ENCODE data around the gene VWCE. TPM values are rescaled to one million over a fixed set of nuclear protein-coding genes. Genes with fewer than 3 reads are reported as not detected.
"Not testable (repeated sequence)": the region's sequence is repeated elsewhere in the genome, so short reads cannot be mapped to it uniquely, and the experiment has no call there.

VWCE gene
- total RNA-seq, 1 experiment from 2014 or later = 8.0 TPM

DNA sequence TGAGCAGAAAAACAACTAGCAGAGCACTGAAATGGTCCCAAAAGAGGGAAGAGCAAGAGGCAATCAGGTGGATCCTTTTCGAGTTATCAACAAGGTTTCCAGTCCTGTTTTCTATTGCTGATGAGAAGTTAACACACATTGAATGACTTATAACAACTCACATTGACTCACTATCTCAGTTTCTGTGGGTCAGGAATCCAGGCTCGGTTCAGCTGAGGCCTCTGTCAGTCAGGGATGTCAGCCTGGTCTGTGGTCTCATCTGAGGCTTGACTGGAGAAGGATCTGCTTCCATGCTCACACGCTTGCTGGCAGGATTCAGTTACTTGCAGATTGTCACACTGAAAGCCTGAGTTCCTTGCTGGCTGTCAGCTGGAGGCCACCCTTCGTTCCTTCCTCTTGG, 58.0 kb downstream of the VWCE start:
- DNase-seq (ENCODE audit: low spot score); intact Hi-C loops (cut with micrococcal nuclease; ENCODE audit: unreplicated experiment); H3K9me3 ChIP-seq (ENCODE audit: low read depth, low read length, poor library complexity, severe bottlenecking); H3K36me3 ChIP-seq (ENCODE audit: insufficient read depth, low read length, poor library complexity, severe bottlenecking); H3K4me3 ChIP-seq (ENCODE audit: low read depth, low read length, poor library complexity, severe bottlenecking); CTCF ChIA-PET; H3K27me3 ChIP-seq (replicated peaks; ENCODE audit: insufficient read depth, low read depth, low read length, poor library complexity); H3K27ac ChIP-seq (ENCODE audit: low read depth, low read length, poor library complexity, severe bottlenecking); POLR2A ChIA-PET (ENCODE audit: low non-redundant PET); BruUV-seq (replicated peaks); H3K4me1 ChIP-seq (ENCODE audit: insufficient read depth, low read length, poor library complexity, severe bottlenecking): not testable (repeated sequence)

DNA sequence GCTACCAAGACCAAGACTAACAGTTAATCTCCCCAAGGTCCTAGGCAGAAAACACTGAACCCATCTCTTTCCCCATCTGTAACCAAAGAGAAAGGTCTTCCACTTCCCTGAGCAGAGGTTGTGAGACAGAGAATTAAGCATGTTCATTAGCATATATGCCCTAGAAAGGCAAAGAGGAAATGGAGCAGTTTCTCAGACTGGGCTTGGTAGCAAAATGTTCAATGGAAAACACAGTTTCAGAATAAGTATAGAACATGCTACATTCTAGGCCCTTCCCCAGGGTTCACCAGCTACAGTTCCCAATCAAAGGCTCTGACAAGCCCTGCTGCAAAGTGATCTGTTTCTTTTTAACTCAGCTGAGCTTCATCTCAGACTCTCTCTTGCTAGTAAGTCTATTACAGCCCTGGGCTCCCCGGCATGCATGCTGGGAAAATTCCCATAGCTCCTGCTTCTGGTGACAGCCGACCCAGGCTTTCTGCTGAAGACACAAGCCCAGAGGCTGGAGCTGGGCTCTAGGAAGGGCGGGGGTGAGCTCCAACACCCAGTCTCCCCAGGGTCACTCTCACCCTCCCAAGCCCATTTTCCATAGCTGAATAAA, 62.5 kb downstream of the VWCE start:
- CTCF ChIA-PET = not testable (repeated sequence)

DNA sequence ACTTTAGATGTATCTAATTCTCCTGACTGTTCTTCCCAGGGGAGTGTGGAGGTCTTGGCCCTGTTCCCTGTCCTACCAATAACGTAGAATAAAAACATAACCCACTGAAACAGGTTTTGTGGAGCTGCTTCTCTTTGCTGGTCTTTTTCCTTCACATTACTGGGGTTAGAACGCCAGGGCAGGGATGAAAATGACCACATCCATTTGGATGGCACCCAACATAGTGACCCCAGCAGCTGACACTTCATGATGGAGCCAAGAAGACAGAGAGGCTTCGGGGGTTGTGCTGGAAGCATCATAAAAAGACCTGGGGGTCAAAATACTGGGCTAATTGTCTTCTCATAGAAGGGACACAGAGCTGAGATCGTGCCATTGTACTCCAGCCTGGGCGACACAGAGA, 63.5 kb downstream of the VWCE start:
- BruUV-seq (replicated peaks); CTCF ChIA-PET; H3K27me3 ChIP-seq (replicated peaks; ENCODE audit: insufficient read depth, low read depth, low read length, poor library complexity); H3K36me3 ChIP-seq (ENCODE audit: insufficient read depth, low read length, poor library complexity, severe bottlenecking); H3K9me3 ChIP-seq (ENCODE audit: low read depth, low read length, poor library complexity, severe bottlenecking); DNase-seq (ENCODE audit: low spot score); POLR2A ChIA-PET (ENCODE audit: low non-redundant PET); H3K4me3 ChIP-seq (ENCODE audit: low read depth, low read length, poor library complexity, severe bottlenecking); intact Hi-C loops (cut with micrococcal nuclease; ENCODE audit: unreplicated experiment); H3K4me1 ChIP-seq (ENCODE audit: insufficient read depth, low read length, poor library complexity, severe bottlenecking); H3K27ac ChIP-seq (ENCODE audit: low read depth, low read length, poor library complexity, severe bottlenecking): not testable (repeated sequence)

More for the DNA sequence above, 62.5 kb downstream of the VWCE start:
- BruUV-seq (replicated peaks); intact Hi-C loops (cut with micrococcal nuclease; ENCODE audit: unreplicated experiment); H3K27me3 ChIP-seq (replicated peaks; ENCODE audit: insufficient read depth, low read depth, low read length, poor library complexity); H3K4me1 ChIP-seq (ENCODE audit: insufficient read depth, low read length, poor library complexity, severe bottlenecking); DNase-seq (ENCODE audit: low spot score); H3K9me3 ChIP-seq (ENCODE audit: low read depth, low read length, poor library complexity, severe bottlenecking); H3K36me3 ChIP-seq (ENCODE audit: insufficient read depth, low read length, poor library complexity, severe bottlenecking); POLR2A ChIA-PET (ENCODE audit: low non-redundant PET); H3K4me3 ChIP-seq (ENCODE audit: low read depth, low read length, poor library complexity, severe bottlenecking); H3K27ac ChIP-seq (ENCODE audit: low read depth, low read length, poor library complexity, severe bottlenecking): not testable (repeated sequence)

DNA sequence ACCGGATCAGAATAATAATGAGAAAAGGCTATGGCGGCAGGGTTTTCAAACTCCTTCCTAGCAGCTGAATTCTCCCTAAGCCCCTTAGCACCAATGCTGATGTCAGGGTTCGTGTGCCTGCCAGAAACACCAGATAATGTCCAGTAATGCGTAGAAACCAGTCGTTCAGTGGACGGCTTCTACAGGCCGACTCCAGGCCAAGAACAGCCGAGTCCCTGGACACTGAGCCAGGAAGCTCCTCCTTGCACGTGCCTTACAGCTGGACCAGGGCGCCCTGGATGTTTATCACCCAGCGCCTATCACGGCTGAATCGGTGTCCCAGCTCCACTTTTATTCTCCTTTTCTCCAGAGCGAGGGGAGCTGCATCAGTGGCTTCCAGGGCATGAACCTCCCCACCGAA, 64.1 kb downstream of the VWCE start:
- H3K4me1 ChIP-seq (ENCODE audit: insufficient read depth, low read length, poor library complexity, severe bottlenecking); H3K9me3 ChIP-seq (ENCODE audit: low read depth, low read length, poor library complexity, severe bottlenecking); POLR2A ChIA-PET (ENCODE audit: low non-redundant PET); H3K27ac ChIP-seq (ENCODE audit: low read depth, low read length, poor library complexity, severe bottlenecking); CTCF ChIA-PET; H3K4me3 ChIP-seq (ENCODE audit: low read depth, low read length, poor library complexity, severe bottlenecking); H3K27me3 ChIP-seq (replicated peaks; ENCODE audit: insufficient read depth, low read depth, low read length, poor library complexity); intact Hi-C loops (cut with micrococcal nuclease; ENCODE audit: unreplicated experiment); DNase-seq (ENCODE audit: low spot score); BruUV-seq (replicated peaks); H3K36me3 ChIP-seq (ENCODE audit: insufficient read depth, low read length, poor library complexity, severe bottlenecking): not testable (repeated sequence)

DNA sequence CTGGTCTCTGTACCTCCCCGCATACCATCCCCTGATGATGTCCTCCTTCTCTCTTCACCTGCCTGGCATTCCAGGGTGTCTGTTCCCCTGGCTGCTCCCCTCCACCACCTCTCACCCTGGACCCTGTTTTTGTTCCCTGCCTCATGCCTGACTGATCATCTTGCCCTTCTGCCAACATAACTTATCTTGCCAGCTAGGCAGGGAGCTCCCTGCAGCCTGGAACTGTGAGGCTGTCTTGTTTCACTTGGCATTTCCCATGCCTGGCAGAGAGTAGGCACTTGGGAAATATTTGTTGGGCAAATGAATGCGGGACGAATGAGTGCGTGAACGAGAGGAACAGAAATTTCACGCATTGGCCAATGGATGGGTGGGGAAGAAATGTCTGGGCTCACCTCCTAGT, 65.7 kb downstream of the VWCE start:
- H3K27ac ChIP-seq (ENCODE audit: low read depth, low read length, poor library complexity, severe bottlenecking); H3K4me1 ChIP-seq (ENCODE audit: insufficient read depth, low read length, poor library complexity, severe bottlenecking); intact Hi-C loops (cut with micrococcal nuclease; ENCODE audit: unreplicated experiment); H3K36me3 ChIP-seq (ENCODE audit: insufficient read depth, low read length, poor library complexity, severe bottlenecking); DNase-seq (ENCODE audit: low spot score); H3K4me3 ChIP-seq (ENCODE audit: low read depth, low read length, poor library complexity, severe bottlenecking); CTCF ChIA-PET; POLR2A ChIA-PET (ENCODE audit: low non-redundant PET); BruUV-seq (replicated peaks); H3K9me3 ChIP-seq (ENCODE audit: low read depth, low read length, poor library complexity, severe bottlenecking); H3K27me3 ChIP-seq (replicated peaks; ENCODE audit: insufficient read depth, low read depth, low read length, poor library complexity): not testable (repeated sequence)

DNA sequence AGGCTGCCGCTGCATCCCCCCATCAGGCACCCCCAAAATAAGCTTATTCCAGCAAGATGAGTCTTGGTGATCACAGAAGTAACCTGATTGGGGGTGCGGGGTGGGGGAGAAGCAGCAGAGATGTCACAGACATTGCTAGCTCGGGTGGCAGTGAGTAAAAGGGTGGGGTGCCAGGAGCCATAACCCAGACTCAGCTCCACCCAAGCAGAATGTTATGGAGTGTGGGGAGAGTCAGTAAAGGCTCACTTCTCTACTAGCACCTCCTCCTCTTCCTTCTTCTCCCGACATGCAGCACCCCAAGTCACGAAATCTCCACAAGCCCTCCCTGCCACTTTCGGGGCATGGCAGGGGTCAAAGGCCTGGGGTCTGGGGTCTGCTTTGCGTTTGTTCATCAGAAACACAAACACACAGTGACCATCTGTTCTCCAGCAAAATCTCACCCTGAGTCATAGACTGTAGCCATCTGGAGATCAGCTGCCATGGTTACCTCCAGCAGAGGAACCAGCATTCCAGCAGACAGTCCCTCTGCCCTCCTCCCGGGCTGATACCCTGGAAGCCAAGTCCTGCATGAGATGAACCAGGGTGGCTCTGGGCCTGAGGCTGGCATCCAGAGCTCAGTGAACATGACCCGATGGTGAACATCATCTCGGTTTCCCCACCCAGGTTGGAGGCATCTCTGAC, 68.5 kb downstream of the VWCE start:
- CTCF ChIA-PET; H3K36me3 ChIP-seq (ENCODE audit: insufficient read depth, low read length, poor library complexity, severe bottlenecking); H3K27me3 ChIP-seq (replicated peaks; ENCODE audit: insufficient read depth, low read depth, low read length, poor library complexity); H3K9me3 ChIP-seq (ENCODE audit: low read depth, low read length, poor library complexity, severe bottlenecking); H3K4me1 ChIP-seq (ENCODE audit: insufficient read depth, low read length, poor library complexity, severe bottlenecking); H3K4me3 ChIP-seq (ENCODE audit: low read depth, low read length, poor library complexity, severe bottlenecking); DNase-seq (ENCODE audit: low spot score); intact Hi-C loops (cut with micrococcal nuclease; ENCODE audit: unreplicated experiment); POLR2A ChIA-PET (ENCODE audit: low non-redundant PET); BruUV-seq (replicated peaks); H3K27ac ChIP-seq (ENCODE audit: low read depth, low read length, poor library complexity, severe bottlenecking): not testable (repeated sequence)

DNA sequence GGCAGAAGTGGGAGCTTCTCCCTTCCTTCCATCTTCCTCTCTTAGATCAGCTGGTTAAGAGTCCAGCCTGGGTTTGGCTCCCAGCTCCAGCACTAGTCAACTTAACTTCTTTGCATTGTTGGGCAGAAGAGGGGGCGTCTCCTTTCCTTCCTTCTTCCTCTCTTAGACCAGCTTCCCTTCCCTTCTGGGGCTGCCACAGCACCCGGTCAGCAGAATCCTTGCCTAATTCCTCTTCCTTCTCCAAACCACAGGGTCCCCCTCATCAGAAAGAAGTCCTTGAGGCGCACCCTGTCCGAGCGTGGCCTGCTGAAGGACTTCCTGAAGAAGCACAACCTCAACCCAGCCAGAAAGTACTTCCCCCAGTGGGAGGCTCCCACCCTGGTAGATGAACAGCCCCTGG, 72.4 kb downstream of the VWCE start:
- DNase-seq (ENCODE audit: low spot score); POLR2A ChIA-PET (ENCODE audit: low non-redundant PET); H3K4me3 ChIP-seq (ENCODE audit: low read depth, low read length, poor library complexity, severe bottlenecking); BruUV-seq (replicated peaks); intact Hi-C loops (cut with micrococcal nuclease; ENCODE audit: unreplicated experiment); H3K27me3 ChIP-seq (replicated peaks; ENCODE audit: insufficient read depth, low read depth, low read length, poor library complexity); H3K4me1 ChIP-seq (ENCODE audit: insufficient read depth, low read length, poor library complexity, severe bottlenecking); CTCF ChIA-PET; H3K9me3 ChIP-seq (ENCODE audit: low read depth, low read length, poor library complexity, severe bottlenecking); H3K27ac ChIP-seq (ENCODE audit: low read depth, low read length, poor library complexity, severe bottlenecking); H3K36me3 ChIP-seq (ENCODE audit: insufficient read depth, low read length, poor library complexity, severe bottlenecking): not testable (repeated sequence)

DNA sequence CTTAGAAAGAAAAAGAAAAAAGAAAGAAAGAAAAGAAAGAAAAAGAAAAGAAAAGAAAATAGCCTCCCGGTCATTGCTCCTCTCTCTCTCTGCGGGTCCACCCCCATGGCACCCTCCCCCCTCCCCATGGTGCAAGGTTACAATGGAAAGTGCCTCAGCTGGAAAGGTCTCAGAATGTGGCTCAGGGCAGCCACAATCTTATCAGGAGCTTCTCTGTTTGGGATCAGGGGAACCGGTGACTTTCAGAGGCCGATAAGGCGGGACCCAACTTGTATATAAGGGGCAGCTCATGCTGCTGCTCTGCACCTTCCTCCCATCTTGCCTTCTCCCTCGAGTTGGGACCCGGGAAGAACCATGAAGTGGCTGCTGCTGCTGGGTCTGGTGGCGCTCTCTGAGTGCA, 73.1 kb downstream of the VWCE start, which contains the start of gene PGA4:
Gene PGA4, plus strand, starts transcription at position 301 of the 400 bp plus-strand sequence. Its CDS starts 54 bp downstream, at position 355.
- H3K4me1 ChIP-seq (ENCODE audit: insufficient read depth, low read length, poor library complexity, severe bottlenecking); H3K9me3 ChIP-seq (ENCODE audit: low read depth, low read length, poor library complexity, severe bottlenecking); DNase-seq (ENCODE audit: low spot score); H3K4me3 ChIP-seq (ENCODE audit: low read depth, low read length, poor library complexity, severe bottlenecking); H3K27ac ChIP-seq (ENCODE audit: low read depth, low read length, poor library complexity, severe bottlenecking); CTCF ChIA-PET; H3K27me3 ChIP-seq (replicated peaks; ENCODE audit: insufficient read depth, low read depth, low read length, poor library complexity); BruUV-seq (replicated peaks); POLR2A ChIA-PET (ENCODE audit: low non-redundant PET); intact Hi-C loops (cut with micrococcal nuclease; ENCODE audit: unreplicated experiment); H3K36me3 ChIP-seq (ENCODE audit: insufficient read depth, low read length, poor library complexity, severe bottlenecking): not testable (repeated sequence)

All from A673 (cell line).